ENCODE data around the gene ROCK2.

ROCK2 gene

DNA sequence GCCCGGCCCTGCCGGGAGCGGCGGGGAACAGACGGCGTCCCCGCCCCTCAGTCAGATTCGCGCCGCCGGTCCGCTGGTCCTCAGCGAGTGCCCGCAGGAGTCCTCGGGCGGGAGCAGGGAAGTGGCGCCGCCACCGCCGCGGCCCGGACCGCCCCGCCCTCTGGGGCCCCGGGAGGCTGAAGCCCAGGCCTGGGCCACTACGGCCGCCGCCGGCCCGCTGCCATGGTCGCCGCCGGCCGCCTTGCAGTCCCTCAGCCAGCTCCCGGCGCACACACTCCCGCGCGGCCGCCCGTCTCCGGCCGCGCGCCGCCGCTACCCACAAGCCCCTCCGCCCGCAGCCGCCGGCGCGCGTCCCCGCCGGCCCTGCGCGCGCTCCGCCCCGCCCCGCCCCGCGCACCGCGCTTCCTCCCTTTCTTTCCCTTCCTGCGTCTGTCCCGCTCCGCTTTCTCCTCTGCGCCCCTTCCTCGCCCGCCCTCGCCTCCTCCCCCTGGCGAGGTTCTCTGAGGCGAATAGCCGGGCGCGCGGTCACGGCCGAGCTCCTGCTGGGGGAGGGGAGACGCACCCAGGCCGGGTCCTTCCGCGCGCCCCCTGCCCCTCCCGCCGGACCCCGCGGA lies at the start of gene ROCK2:
Gene ROCK2 (minus strand): TSS at position 295 of the 614 bp plus-strand sequence. CDS start 500 bp downstream, outside the sequence.
- peak; percentile 51 to 57 for DNase-seq (ENCODE audit: low read depth in 1 of 2, low spot score in 1 of 2)

DNA sequence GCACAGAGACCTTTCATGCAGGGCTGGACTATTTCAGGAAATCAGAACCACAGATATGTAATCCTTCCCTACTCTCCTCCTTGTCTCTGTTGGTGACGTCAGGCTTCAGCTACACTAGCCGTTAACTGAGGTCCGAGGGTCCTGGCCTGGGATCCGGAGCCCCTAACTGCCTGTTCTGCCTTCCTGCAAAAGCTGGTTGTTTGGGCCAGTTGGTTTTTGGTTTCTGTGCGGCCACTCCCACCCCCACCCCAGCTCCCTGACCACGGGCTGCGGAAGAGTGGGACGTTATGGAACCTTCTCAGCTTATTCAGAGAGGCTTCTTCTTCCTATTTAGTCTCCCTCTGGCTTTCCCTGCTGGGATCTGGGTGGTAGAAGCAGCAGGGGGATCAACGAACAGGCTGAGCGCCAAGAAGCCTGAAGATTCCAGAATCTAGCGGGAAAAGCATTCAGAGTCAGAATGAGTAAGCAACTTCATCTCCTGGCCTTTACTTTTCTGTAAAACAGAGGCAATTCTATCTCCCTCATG lies 49.3 kb upstream of the ROCK2 start:
- no peak for DNase-seq (ENCODE audit: low read depth in 1 of 2, low spot score in 1 of 2)

DNA sequence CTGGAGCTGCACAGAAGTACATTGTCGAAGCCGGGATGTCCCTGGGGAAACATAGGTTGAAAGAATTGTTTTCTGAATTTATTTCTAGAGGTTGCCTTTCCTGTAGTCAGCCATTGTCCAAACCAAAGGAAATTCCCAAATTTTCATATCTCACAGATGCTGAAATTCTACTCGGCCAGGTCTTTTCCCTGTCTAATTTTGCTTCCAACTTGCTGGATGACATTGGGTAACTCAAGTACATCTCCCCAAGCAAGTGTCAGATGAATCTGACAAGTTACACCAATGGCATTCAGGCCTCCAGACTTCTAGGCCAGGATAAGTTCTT lies 47.5 kb upstream of the ROCK2 start:
- no peak for DNase-seq (ENCODE audit: low read depth in 1 of 2, low spot score in 1 of 2)

DNA sequence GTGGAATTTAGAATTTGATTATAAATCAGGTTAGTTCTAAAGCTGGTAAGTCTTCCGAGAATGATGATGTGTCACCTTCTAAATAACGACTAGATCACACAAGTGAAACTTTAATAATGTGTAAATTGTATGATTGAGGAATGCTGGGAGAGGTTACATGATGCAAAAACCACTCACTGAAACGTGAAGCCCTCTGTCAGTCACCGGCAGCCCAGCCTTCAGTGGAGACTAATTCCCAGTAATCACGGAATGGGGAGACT lies 45.9 kb upstream of the ROCK2 start:
- no peak for DNase-seq (ENCODE audit: low read depth in 1 of 2, low spot score in 1 of 2)

DNA sequence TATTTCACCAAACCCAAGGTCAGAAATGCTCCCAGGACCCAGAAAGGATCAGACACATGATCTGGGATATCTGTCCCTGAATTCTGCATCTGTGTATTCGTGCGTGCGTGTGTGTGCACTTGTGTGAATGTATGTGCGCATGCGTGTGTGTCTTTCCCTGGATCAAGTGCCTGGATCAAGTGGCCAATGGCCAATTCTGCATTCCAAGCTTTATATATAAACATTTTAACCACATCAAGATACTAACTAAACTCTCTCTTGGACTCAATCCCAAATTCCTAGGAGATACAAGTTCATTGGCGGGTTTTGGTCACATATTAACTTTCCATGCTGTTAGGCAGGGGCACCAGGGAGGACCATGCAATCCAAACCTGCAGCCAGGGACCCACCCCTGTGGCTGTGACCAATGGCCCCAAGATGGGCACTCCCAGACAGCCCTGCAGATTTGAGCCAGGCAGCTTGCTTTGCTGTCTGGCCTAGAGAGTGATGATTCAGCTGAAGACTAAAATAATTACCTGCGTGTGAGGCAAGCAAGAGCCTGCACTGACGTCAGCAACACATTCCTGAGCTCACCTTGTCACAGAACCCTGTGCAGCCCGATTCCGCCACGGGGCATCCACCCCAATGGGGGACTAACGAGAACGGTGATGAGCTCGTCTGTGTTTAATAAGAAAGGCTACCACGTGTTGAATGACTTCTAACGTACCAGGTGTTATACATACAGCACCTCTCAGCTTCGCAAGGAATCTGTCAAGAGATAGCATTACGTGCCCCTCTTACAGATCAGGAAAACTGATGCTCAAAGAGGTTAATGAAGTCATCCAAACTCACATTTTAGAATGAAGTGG lies 45.3 kb upstream of the ROCK2 start:
- no peak for DNase-seq (ENCODE audit: low read depth in 1 of 2, low spot score in 1 of 2)

DNA sequence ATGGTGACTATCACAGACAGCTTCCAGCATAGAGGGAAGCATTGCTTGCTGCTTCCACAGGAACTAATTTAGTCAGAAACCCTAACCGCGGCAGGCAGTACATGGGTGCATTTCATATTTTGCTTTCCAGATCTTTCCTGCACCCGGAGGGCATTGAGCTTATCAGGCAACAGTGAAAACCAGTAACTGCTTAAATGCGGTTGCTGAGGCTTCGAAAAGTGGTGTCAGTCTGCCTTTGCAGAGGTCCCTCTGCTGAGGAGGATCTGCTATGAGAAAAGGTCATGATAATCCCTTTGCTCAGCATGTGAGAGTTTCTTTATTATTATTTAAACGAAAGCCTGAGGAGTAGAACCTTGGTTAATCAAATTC lies 44.6 kb upstream of the ROCK2 start:
- no peak for DNase-seq (ENCODE audit: low read depth in 1 of 2, low spot score in 1 of 2)

DNA sequence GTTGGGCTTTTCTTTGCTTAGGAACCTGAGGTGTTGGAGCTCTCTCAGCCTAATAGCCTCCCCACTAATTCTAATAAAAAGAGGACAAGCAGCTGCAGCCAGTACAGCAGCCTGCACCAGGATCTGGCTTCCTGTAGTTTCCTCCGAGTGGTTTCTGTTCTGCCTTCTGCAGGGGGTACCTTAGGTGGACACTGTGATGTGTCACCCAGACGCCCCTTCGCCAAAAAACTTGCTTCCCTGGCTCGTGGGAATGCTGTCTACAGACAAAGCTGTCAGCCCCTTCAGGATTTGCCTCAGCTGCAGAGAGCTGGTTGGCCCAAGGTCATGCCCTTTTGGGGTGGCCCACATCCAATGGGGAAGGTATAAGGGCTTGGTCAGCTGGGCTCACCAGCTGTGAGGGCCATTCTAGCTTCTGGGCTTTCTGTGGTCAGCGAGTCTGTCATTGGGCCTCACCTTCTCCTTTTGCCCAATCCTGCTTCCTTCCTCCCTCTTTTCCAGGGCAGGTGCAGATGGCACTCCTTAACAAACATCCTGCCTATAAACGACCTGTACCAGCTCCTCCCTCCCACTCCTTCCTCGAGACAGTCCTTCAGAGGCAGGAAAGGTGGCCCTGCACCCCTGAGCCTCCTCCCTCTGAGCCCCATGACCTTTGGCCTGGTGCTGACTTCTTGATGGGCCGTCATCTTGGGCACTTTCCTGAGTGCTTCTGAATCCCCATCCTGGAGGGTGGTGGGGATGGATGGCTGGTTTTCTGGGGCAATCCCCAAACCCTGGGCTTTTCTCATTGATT lies 44.0 kb upstream of the ROCK2 start:
- no peak for DNase-seq (ENCODE audit: low read depth in 1 of 2, low spot score in 1 of 2)

DNA sequence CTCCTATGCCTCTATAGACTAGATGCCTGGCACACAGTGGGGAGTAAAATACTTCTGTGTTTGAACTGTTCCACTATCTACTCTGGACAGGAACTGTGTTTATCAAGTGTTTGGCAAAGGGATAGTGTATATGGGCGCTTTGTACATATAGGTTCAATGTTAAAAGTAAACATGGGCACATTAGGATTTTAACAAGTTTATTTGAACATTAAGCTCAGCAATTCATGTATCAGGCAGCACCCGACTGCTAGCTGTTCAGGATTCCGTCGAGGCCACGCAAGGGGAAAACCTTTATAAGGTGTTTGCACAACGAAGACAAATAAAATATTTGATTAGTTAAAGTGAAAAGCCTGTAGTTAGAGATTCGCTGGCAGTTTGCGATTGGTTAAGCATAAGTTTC lies 43.4 kb upstream of the ROCK2 start:
- DNase-seq (ENCODE audit: low read depth in 1 of 2, low spot score in 1 of 2), result no peak

DNA sequence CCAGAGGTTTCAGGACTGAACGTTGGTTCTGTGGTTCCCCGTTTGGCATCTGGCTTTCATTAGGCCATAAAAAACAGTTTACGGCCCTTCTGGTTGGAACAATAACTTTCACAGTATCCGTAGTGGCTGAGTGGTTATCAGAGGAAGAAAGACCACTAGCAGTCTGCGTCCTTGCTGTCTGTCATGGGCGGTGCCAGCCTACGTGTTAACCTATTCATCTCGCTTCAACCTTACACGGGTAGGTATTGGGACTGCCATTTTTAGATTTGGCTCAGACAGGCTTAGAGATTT lies 42.6 kb upstream of the ROCK2 start:
- DNase-seq (ENCODE audit: low read depth in 1 of 2, low spot score in 1 of 2), result no peak

DNA sequence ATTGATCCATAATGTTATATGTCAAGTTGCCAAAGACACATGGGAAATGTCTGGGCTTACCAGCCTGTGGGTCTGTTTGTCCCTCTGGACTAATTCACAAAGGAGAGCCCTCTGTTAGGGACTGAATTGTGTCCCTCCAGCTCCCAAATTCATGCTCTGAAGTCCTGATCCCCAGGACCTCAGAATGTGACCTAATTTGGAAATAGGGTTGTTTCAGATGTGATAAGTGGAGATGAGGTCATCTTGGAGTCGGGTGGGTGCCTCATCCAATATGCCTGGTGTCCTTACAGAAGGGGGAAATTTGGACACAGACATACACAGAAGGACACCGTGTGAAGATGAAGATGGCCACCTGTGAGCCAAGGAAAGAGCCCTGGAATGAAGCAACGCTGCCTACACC lies 41.4 kb upstream of the ROCK2 start:
- no peak for DNase-seq (ENCODE audit: low read depth in 1 of 2, low spot score in 1 of 2)

DNA sequence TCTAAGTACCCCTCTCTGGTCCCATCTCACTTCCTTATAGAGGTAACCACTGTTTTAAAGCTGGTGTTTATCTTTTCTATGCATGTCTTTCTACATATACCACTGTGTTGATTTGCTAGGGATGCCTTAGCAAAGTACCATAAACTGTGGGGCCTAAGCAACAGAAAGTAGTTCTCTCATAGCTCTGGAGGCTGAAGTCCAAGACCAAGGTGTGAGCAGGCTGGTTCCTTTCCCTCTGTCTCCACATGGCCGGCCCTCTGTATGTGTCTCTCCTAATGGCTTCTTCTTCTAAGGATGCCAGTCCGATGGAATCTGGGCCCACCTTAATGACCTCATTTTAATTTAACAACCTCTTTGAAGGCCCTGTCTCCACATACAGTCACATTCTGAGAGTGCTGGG lies 40.8 kb upstream of the ROCK2 start:
- DNase-seq (ENCODE audit: low read depth in 1 of 2, low spot score in 1 of 2), result no peak

DNA sequence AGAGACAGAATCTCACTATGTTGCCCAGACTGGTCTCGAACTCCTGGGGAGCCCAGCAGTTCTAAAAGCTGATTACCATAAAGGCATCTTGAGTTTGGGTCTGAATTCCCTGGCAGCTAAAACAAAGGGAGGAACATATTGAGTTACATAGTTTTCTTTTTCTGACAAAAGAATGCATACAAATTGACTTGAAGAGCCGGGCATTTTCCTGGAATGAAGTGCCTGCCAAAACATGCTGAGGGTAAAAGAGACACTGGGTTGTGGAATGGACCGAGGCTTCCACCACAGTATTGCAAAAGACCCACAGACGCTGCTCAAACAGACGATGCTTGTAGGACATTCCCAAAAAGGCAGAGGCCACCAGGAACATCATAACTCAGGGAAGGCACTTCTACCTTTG lies 35.1 kb upstream of the ROCK2 start:
- no peak for DNase-seq (ENCODE audit: low read depth in 1 of 2, low spot score in 1 of 2)

DNA sequence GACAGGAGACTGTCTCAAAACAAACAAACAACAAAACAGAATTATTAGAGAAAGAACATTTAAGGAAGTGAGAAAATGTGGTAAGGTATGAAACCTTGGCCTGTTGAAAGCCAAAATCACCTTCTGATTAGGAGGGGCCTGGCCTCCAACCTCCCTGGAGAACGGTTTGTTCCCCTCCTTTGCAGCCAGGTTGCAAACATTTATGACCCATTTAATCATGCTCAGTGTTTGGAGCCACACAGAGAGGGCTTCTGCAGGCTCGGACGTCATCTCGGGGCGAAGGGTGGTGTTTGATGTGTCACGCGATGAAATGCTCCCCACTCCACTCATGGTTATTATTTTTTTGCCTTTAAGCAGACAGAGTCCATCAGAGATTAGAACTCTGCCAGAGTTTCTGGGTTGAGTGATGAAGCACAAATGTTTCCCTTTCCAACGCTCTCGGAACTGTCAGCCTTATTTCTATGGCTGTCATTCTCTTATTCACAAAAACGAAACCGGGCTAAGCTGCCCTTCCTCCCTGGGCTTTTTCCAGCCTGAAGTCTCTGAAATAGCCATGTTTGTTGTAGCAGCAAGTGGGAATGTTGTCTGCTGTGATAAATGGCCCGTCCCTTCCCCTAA lies 33.6 kb upstream of the ROCK2 start:
- no peak for DNase-seq (ENCODE audit: low read depth in 1 of 2, low spot score in 1 of 2)

DNA sequence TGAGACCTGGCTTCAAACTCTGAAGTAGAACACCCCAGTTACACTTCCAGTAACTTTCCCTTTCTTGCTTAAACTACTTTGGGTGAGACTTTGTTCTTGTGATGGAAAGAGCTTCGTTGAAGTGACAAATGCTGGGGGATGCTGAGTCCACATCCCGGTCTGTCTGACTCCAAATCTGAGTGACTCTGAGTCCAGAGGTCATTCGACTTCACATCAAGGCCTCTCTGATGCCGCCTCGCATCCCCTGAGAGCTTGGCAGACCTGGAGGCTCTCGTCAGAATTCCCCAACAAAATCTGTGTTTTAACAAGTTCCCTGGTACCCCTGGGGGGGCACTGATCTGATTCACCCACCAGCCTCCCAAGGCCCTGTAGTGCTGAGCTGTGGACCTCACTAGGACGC lies 31.6 kb upstream of the ROCK2 start:
- no peak for DNase-seq (ENCODE audit: low read depth in 1 of 2, low spot score in 1 of 2)

DNA sequence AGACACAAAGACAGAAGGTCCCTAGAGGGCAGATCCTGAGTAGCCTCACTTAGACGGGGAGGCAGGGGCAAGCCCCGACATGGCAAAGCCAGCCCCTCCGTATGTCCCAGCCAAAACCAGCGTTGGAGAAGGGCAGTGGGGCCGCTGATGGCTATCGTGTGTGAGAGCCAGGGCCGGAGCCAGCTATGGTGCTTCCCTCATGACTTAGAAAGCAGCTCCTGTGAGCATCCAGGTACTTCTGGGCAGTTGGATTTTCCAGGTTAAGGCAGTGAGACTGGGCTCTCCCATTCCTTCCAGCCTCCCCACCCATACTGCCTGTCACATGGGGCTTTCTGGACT lies 31.2 kb upstream of the ROCK2 start:
- DNase-seq (ENCODE audit: low read depth in 1 of 2, low spot score in 1 of 2), result no peak

DNA sequence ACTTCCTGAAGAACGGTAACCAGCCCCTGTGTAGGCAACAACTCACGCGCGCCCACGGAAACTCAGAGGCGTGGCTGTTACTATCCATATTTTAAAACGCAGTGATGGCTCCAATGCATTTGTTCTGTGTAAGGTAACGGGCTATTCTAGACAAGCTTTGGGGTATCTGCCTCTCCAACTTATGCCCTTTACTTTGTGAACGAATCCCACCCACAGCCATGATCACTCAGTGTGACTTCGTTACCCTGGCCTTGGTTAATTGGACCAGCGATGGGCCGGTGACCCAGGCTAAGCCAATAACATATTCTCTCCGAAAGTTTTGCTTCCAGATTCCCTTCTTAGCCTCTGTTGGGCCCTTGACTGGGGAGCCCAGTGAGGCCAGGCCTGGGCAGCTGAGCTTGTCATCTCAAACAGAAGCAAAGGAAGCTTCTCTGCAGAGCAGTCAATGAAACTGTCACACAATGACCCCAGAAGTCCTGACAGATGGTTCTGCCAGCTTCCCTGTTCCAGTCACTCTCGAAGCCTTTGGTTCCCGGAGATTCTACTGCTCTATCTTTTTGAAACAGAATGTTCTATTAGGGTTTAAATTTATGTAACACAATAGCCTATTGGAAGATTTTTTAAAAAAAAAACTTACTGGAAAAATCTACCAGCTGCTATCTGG lies 30.7 kb upstream of the ROCK2 start:
- DNase-seq (ENCODE audit: low read depth in 1 of 2, low spot score in 1 of 2), result no peak

DNA sequence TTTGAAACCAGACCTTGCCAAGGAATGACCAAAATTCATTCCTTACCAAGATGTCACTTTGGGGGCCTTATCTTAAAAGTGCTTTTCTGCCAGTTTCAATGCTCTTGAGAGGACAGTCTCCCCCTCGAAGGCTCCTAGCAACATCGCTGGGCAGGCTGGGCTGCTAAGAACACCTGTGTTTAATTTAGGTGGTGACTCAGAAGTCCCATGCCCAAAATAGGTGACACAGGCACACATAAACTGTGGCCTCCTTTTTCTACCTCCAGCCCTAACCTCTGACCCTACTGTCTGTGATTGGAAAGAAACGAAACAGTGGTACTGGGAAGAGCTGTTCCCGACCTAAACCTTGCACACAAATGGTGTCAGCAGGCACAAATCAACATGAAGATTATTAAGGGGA lies 28.7 kb upstream of the ROCK2 start:
- DNase-seq (ENCODE audit: low read depth in 1 of 2, low spot score in 1 of 2), result no peak

DNA sequence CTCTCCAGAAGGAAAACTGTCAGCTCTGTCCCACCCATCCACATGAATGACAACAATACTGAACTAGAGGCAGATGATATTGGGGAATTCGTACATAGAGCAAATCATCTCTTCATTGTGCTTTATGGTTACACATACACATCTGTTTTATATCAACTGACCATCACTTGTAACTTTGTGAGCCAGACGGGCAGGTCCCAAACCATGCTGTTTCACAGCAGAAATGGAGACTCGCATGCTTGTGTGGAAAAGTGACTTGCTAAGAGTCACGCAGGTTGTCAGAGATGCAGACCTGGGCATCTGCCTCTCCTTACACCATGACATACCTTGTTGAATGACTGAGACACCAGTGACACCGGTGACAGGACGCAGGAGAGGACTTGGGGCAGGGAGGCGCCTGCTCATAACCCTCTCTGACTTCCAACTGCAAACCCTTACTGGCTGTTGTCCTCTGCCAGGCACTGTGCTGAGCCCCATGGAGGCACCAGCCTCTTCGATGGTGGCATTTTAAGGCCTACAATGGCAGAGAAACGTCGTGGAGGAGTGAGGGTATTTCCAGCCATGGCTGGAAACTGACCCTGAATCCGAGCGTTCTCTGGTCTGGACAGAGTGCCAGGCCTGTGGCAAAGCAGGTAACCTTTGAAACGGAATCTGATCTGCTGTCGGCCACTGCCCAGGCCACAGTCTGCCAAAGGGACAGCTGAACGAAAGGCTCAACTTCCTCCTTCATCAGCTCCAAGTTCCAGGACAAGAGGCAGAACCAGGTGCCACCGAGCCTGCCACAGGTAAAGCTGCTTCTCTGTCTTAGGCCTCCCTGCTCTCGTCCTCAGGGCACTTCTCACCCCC lies 26.9 kb upstream of the ROCK2 start:
- DNase-seq (ENCODE audit: low read depth in 1 of 2, low spot score in 1 of 2), result no peak

DNA sequence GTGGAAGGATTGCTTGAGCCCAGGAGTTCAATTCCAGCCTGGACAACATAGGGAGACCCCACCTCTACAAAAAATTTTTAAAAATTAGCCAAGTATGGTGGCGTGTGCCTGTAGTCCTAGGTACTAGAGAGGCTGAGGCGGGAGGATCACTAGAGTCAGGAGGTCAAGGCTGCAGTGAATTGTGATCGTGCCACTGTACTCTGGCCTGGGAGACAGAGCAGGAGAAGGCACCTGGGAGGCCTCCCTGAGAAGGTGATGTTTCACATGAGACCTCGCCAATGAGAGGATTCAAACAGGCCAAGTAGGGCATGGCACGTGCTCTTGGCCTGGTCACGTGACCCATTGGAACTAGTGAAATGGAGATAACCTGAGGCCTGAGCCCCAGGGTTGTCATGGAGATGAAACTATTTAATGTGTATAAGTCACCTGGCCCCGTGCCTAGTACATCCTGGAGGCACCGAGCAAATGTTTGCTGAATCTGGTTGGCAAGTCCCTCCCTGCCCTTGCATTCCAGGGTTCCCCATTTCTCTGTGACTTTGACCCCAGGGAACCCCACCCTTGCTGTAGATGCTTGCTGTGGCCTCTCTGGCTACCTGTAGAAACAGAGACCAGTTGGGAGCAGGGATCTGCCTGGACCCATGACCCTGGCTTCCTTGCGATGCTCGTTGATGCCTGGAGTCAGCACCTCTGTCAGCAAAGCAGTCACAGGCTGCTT lies 26.1 kb upstream of the ROCK2 start:
- no peak for DNase-seq (ENCODE audit: low read depth in 1 of 2, low spot score in 1 of 2)

DNA sequence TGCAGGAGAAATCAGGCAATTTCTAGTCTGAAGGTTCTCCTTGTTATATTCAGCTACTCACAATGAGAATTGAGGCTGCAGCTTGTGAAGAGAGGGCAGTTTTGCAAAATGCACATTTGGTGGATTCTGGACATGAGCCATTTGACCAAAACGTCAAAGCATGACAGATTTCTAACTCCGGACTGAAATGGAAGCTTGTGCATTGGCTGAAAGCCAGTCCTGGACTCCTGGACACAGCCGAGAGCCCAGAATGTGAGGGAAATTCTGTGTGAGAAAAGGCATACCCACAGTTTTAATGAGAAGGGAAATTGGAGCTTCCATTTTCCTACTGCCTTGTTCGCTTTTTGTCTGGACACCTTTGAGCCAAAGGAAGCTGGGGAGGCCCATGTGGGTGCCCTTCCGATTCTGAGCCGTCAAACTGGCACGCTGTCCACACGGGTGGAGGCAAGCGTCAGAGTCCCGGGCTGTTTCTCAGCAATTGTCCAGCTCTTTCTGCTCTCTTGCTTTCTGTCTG lies 23.7 kb upstream of the ROCK2 start:
- DNase-seq (ENCODE audit: low read depth in 1 of 2, low spot score in 1 of 2), result no peak
